Activated CD4-positive, alpha-beta T cell treated with anti-CD3 and anti-CD28 coated beads for 48 hours (primary cell): Measurements from ENCODE around the gene OR4C11.

Experiments used
- DNase-seq: peaks from one replicate; pipeline ENCODE4 v3.0.0-alpha.2; 2020

OR4C11 gene

GRCh38 chr11:55607545-55607944 is at the start of gene OR4C11:
Gene OR4C11 (minus strand): TSS chr11:55607645. CDS start chr11:55604373, 3,272 bp downstream.
- no peak for DNase-seq

- no peak for DNase-seq
These were observed 47.7 kb upstream of the OR4C11 start for GRCh38 chr11:55655096-55655495.

GRCh38 chr11:55652560-55652959 is 45.1 kb upstream of the OR4C11 start:
- no peak for DNase-seq

- DNase-seq, result no peak
These were observed 40.6 kb upstream of the OR4C11 start, which contains the start of gene OR4S2 for GRCh38 chr11:55648027-55648426. Gene OR4S2 (plus strand): TSS chr11:55648327. CDS start chr11:55650904, 2,577 bp downstream.

GRCh38 chr11:55634813-55635212 is 27.4 kb upstream of the OR4C11 start, which contains the start of gene OR4P4:
Gene OR4P4 (plus strand): TSS chr11:55635113.
- no peak for DNase-seq

- DNase-seq, result no peak
These were observed 17.1 kb upstream of the OR4C11 start for GRCh38 chr11:55624531-55624930.

- DNase-seq, result no peak
These were observed 34.9 kb downstream of the OR4C11 start for GRCh38 chr11:55572548-55572947.

GRCh38 chr11:55571828-55572227 is 35.6 kb downstream of the OR4C11 start, which contains the start of gene OR4C16:
Gene OR4C16 (plus strand): TSS chr11:55572128. CDS start chr11:55572128, 0 bp downstream.
- DNase-seq, result no peak

GRCh38 chr11:55554169-55554568 is 53.3 kb downstream of the OR4C11 start, which contains the start of gene OR4C15:
Gene OR4C15 (plus strand): TSS chr11:55554469. CDS start chr11:55554469, 0 bp downstream.
- no peak for DNase-seq
